DMS53 (cell line): Measurements from ENCODE around the gene CHIC2.
A peak's percentile ranks its signal among the peaks of the same experiment; 100 is the strongest.
"Not testable (repeated sequence)": the region's sequence is repeated elsewhere in the genome, so short reads cannot be mapped to it uniquely, and the experiment has no call there.

Experiments used
- DNase-seq: peaks from one replicate; lab custom pipeline; 2025; lab: John Stamatoyannopoulos, UW

Gene CHIC2

DNA sequence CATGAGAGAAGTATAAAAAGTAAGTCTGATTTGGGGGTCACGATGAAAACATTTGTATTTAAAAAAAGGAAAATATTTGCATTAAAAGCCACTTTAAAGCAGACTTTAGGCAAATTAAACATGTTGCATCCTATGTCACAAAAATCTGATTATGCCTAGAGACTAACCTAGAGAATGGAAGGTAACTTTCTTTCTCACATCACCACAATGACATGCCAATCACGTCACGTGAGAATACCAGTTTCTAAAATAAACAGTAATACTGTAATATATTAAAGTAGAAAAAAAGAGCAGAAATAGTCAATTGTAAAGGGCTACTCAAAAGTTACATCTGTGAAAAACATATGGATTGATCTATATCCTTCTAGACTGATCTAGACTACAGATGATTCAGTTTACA is 3.3 kb downstream of the CHIC2 start:
- DNase-seq: no peak

DNA sequence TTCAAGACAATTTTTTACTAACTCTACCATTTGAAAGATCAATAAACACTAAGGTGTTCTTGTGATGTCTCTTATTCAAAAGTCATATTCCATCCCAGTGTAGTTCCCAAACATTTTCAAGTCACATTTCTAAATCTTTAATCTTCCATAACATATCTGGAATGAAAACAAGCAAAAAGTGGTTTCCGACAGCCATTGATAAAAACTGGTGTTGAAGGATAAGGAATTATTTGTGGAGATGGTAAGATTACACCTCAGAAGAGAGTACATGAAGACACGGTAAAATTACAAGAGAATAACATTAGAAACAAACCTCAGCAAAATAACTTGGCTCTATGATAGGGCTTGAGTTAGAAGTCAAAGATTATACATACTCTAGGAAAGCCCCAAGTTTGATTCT is 4.3 kb downstream of the CHIC2 start:
- no peak for DNase-seq

DNA sequence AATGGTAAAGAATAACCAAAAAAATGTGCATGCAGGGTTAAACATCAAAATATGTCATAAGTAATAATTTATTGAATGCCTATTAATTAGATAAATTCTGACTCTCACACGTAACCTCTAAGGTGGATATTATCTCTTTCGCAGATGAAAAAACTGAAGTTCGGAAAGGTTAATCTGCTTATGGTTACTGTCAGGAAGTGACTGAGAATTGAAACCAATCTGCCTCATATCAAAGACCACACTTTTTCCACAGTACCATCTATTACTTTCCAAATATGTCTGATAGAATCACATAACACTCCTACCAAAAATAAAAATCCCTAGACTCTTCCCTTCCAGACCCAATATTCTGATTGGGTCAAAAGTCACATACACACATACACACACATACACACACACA is 6.2 kb downstream of the CHIC2 start:
- DNase-seq: no peak

DNA sequence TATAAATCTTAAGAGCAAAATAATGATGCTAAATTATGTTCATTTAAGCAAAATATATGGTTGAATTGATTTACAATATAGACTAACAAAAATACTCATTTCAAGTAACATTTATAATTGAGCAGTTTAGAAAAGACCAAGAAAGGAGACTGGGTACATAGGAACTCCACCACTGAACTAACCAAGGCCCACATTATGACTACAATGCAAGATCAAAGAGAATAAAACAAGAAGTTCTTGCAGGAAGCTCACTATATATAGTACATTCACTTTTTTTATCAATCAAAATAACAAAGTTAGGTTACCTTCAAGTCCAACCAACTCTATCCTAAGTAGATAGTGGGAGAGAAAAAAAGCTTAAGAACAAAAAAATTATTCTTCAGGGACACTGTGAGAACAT is 8.0 kb downstream of the CHIC2 start:
- no peak for DNase-seq

DNA sequence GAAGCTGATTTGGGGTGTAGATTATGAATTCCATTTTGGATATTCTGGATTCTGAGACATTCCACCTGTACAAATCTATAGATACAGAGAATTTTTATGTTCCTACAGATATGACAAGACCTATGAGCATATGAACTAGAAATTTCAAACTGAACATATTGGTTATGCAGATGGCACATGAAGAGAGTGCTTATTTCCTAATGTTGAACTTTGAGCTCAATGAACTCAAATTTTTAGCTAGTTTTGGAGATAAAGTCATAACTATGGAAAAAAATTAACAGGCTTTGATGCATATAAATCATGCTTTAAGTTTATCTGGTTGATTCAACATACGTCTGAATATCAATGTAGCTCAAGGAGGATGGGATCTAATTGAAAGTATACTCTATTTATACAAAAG is 8.9 kb downstream of the CHIC2 start:
- DNase-seq: no peak

DNA sequence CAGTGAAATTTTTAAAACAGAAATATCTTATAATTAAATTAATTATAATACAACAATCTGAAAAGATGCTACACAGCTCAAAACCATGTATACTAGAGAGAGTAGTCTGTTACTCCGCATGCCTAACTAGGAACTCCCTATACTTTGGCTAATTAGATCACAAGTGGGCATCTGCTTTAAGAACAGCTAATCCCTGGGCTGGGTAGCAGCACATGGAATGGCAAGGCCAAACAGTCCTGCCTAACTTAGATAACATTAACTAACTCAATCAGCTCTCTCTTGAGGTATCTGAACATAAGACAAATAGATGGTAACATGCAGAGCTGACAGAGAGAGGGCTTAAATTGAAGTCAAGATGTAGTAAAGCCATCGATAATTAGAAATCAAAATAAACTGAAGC is 9.9 kb downstream of the CHIC2 start:
- DNase-seq: no peak

DNA sequence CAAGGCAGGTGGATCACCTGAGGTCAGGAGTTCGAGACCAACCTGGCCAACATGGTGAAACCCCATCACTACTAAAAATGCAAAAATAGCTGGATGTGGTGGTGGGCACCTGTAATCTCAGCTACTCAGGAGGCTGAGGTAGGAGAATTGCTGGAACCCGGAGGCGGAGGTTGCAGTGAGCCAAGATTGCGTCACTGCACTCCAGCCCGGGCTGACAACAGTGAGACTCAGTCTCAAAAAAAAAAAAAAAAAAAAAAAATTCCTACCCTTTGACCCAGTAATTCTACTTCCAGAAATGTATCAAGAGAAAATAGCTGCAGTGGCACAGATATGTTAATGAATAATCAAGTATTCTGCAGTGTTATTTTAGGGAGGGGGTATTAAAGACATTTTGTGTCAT is 11.1 kb downstream of the CHIC2 start:
- DNase-seq: not testable (repeated sequence)

DNA sequence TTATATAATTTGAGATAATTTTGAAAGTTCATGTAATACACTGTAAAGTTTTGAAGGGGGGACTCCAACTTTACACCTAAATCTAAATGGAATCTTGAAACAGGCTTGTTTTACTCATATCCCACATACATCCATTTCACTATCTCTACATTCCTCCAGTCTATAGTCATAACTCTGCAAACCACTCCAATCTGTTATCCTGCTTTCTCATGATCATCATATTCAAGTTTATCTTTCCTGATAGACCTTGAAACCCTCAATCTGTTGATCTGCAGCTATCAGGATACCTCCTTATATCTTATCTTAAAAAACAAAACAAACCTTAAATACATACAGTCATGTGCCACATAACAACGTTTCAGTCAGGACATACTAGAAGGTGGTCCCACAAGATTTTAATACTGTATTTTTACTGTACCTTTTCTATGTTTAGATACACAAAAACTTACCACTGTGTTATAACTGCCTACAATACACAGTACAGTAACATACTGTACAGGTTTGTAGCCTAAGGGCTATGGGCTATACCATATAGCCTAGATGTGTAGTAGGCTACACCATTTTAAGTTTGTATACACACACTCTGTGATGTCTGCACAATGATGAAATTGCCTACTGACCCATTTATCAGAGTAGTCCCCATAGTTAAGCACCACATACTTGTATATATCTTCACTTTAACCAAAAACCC is 14.0 kb downstream of the CHIC2 start:
- DNase-seq: no peak

DNA sequence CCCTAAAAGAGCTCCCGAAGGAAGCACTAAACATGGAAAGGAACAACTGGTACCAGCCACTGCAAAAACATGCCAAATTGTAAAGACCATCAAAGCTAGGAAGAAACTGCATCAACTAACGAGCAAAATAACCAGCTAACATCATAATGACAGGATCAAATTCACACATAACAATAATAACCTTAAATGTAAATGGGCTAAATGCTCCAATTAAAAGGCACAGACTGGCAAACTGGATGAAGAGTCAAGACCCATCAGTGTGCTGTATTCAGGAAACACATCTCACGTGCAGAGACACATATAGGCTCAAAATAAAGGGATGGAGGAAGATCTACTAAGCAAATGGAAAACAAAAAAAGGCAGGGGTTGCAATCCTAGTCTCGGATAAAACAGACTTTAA is 20.8 kb downstream of the CHIC2 start:
- DNase-seq: not testable (repeated sequence)

DNA sequence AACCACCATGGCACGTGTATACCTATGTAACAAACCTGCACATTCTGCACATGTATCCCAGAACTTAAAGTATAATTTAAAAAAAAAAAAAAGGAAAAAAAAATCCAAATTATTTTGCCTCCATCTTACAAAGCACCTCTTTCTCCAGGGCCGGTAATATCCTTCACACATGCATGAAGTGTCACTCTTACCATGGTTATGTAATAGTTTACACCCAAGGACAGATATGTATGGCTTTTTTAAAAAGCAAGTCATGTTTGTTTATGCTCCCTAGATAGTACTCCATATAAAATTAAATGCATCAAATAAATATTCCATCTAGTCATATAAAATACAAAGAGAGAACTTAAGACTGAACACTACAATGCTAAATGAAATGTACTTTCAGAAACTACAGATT is 22.5 kb downstream of the CHIC2 start:
- DNase-seq: no peak

DNA sequence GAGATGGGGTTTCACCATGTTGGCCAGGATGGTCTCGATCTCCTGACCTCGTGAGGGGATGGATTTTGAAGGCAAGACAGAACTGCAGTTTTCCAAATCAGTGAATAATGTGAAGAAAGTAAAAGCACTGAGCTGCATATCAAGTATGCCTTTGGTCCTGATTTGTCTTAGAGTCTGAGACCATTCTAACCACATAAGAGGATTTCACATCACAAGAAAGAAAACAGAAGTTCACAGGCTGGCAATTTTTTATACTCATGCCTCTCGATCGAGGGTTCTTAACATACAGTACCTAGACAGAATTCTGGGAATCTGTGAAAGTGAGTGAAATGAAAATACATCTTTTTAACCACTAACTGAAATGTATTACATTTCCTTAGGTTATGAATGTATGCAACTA is 23.3 kb downstream of the CHIC2 start:
- no peak for DNase-seq

DNA sequence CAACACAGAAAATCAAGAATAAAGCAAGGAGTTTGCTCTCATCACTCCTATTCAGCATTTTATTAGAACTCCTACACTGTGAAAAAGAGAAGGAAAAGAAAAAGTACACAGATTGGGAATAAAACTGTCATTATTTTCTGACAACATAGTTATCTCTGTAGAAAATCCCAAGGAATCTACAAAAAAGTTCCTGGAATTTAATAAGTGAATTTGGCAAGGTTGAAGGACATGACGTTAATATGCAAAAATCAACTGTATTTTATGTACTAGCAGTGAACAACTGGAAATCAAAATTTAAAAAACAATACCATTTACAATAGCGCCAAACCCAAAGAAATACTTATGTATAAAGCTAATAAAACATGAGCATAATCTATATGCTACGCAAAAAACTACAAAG is 26.3 kb downstream of the CHIC2 start:
- no peak for DNase-seq

DNA sequence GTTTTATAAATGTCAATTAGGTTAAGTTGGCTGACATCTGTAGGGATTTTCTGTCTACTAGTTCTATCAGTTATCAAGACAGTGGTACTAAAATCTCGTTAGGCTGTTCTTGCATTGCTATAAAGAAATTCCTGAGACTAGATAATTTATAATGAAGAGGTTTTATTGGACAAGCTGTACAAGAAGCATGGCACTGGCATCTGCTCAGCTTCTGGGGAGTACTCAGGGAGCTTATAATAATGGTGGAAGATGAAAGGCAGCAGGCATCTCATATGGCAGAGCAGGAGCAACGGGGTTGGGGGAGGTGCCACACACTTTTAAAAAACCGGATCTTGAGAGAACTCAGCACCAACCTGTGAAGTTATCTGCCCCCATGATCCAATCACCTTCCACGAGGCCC is 28.2 kb downstream of the CHIC2 start:
- no peak for DNase-seq

DNA sequence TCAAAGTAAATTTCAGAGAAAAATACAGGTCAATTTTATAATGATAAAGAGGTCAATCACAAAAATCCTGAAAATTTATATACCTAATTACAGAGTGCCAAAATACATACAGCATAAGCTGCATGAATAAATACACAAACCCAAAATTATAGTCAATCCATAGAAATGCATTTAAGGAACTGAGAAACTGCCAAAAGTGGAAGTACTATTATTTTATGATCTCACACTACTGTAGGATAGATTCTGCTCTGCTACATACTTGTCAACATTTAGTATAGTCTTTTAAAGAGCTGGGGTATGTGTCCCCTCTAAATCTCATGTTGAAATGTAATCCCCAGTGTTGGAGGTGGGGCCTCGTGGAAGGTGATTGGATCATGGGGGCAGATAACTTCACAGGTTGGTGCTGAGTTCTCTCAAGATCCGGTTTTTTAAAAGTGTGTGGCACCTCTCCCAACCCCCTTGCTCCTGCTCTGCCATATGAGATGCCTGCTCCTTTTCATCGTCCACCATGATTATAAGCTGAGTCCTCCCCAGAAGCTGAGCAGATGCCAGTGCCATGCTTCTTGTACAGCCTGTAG is 31.8 kb downstream of the CHIC2 start:
- DNase-seq: peak; percentile 23

DNA sequence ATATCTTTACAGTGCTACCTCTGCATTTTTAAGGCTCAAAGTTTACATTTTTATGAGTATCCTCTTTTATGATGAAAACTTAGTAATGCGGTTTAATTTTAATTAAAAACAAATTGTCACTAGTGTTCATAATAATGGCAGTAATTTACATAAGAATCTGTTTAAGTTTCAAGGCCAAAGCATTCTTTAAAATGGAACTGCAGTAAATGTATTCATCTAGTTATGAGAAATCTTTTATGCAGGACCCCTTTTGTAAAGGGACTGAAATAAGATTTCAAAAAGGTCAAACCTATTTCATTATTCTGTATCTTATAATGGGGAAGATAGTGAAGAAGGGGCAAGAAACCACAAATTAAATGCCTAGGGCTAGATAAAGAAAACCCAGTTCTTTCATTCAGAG is 37.1 kb downstream of the CHIC2 start:
- DNase-seq: no peak

DNA sequence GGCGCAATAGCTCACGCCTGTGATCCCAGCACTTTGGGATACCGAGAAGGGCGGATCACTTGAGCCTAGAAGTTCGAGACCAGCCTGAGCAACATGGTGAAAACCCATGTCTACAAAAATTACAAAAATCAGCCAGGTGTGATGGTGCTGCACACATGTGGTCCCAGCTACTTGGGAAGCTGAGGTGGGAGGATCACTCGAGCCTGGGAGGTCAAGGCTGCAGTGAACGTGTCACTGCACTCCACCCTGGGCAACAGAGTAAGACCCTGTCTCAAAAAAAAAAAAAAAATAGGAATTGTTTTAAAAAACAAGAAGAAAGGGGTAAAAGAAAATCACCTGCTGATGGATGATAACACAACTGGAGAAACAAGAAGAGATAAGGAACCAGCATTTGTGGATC is 38.8 kb downstream of the CHIC2 start:
- DNase-seq: no peak

DNA sequence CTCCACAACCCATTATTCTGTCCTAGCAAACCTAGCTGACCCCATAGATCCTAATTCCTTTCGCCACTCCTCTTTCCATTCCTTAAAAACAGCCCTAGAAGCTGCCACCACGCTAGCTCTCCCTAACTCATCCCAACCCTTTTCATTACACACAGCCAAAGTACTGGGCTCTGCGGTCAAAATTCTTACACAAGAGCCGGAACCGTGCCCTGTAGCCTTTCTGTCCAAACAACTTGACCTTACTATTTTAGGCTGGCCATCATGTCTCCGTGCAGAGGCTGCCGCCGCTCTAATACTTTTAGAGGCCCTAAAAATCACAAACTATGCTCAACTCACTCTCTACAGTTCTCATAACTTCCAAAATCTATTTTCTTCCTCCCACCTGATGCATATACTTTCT is 41.4 kb downstream of the CHIC2 start:
- DNase-seq: not testable (repeated sequence)

DNA sequence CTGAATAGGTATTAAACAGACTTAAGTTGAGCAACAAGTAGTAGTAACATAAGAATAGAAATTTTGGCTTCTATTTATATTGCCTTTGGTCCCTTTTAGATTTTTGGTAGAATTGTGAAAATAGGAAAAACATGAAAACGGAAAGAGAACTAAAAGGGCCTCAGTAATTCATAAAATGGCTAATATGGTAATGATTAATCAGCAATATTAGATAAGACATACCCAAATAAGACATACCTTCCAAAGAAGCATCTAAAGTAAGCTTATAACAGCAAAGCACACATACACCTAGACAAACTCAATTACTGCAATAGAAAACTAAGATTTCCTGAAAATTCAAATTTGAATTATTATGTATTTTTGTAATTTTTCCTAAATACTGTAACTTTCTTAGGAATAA is 46.4 kb downstream of the CHIC2 start:
- DNase-seq: no peak

DNA sequence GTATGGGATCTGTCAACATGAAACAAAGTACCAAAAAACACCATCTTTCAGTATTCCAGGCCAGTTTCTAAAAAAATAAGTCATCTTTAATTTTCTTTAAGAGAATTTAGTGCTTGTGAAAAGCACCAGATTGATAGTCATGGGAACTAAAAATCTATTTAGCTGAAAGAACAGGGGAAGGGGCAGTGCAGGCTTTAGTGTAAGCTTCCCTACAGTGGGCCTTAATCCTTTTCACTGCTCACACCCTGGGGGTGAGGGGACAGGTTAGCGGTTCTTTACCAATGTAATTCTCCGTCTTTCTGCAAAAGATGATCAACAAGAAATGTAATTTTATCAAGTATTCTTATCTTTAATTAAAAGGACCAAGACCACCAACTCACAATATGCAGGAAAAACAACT is 47.1 kb downstream of the CHIC2 start:
- DNase-seq: no peak

DNA sequence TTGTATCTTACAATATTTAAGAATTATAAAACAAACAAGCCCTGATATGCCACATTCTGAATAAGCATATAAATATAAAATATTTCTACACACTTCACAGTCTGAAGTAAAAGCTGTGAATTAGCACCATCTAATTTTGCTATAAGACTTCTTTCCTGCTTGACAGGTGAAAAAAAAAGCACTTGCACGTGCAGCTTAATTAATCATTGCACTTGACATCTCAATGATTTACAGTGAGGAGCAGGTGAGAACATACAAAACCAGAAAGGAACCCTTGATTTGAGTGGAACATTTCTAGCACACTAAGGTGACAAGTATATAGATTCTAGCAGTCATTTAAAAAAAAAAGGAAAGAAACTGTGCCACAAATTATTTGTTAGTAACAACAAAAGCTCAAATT is 47.9 kb downstream of the CHIC2 start:
- peak; percentile 73 for DNase-seq

DNA sequence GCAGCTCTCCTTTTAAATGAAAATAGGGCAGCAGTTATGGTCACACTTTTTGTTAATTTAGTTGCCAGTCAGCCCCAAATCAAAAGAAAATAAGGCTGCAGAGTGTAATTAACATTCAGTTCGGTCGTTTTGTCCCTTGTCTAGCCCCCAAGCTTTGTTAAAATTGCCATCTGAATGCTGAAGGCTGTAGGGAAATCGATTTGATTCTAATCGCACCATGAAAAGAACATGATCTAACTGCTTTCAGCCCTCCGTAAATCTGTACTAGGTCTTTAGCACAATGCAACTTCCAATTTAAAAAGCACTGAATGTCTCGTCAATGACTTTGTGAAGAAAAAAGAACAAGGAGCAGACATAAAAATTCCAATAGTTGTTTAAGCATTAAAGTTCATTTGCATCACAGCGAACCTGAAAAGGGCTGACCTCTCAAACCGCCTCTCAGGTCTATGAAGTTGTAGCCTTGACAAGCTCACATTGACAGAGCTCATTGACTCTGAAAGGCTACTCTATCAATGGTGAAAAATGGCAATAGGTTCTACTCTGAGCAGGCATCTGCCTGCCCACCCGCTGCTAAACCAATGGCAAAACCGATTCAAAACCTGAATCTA is 48.9 kb downstream of the CHIC2 start:
- DNase-seq: no peak

DNA sequence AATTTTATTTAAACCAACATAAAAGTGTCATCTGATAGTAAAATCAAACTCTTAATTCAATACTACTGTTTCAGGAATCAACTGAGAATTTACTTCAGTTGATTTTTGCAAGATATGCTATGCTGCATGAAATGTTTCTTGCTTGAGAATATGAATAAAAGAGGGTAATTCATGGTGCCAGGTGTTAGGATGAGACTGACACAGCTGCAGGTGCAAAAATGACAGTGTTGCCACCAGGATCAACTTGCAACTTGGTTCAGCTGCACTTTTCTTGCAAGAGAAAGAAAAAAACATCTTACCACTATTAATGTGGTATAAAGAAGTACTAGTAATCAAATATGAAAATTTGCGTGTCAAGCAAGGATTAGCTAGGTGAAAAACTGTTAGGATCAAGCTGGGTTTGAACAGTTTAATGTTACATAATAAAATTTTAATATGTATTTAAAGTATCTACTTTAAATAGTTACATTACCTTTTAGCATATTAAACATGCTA is 49.7 kb downstream of the CHIC2 start:
- DNase-seq: peak; percentile 1

DNA sequence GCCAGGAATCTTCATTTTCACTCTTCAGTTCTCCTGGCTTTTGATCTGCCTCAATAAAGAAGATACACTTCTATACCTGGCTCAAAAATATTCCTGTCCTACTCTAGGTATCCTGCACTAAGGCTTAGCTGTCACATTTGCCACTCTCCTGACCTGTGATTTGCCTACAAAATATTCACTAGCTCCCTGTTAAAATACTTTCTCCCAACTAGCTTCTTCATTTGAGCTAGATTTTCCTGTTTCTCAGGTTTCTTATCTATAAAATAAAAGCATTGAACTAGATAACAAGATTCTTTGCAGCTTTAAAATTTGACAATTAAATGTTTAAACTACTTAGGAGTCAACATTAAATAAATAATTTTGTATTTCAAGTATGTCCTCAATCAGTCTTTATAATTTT is 53.2 kb downstream of the CHIC2 start:
- no peak for DNase-seq

DNA sequence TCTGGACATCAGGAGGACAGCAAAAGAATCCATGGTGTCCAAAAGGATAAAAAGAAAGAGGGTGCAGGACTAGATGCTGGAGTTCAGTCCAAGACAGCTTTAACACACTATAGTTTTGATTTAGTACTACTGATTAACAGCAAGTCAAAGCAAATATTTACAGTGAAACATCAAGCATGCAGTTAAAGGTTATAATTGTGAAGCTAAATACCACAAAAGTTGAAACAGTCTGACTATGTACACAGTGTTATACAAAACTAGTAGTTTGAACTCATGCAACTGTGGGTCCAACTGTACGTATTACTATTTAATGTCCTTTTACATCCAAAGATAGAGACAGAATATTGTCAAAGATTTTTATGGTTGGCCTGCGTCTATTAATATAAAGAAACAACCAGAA is 57.6 kb downstream of the CHIC2 start:
- no peak for DNase-seq
